Measurements from ENCODE around the gene MRPS24. TPM values are rescaled to one million over a fixed set of nuclear protein-coding genes. Genes with fewer than 3 reads are reported as not detected.
"Not testable (repeated sequence)": the region's sequence is repeated elsewhere in the genome, so short reads cannot be mapped to it uniquely, and the experiment has no call there.

MRPS24 gene
- 10 to 100 TPM; 63.4 to 92.1 (median 69.7) TPM for polyA plus RNA-seq (ENCODE audit: insufficient read length in 3 of 3)

DNA sequence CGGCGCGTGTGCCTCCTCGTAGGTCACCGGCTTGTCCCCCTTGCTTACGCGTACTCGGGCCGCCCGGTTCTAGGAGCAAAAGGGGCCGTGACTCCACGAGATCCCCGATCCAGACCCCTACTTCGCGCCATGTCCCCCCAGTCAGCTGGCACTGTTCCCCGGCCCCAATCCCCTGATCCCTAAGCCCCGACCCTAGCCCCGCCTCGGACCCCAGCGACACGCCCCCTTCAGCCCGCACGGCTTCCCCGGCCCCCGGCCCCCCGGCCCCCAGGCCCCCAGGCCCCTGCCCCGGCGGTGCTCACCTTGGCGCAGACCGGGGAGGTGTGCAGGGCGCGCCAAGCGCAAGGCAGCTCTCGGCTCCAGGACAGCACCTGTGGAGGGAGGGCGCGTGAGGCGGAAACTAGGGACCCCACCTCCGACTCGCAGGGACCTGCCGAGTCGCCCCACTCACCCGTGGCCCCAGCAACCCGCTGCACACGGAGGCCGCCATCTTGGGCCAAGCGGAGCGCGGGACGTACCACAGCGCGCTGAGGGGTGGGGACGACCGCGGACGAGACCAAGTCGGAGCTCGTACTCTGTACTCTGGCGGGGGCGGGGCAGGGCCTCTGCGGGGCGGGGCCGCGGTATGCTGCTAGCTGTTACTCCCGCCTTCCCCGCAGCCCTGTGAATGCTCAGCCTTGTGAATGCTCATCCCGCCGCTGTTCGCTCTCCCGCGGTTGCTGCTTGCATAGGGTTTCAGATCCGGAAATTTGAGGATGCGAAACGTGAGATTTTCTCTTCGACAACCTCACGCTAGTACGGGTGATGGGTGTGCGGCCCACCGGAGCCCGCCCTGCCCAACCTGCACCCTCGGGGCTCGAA, at the start of gene MRPS24:
MRPS24 (minus strand) TSS at position 512 of the 861 bp plus-strand sequence; CDS start at position 490, 22 bp downstream.
- DNase-seq (ENCODE audit: low read depth in 3 of 3, low spot score in 2 of 3), result peak; percentile 78 to 92 (median 88)

- DNase-seq (ENCODE audit: low read depth in 3 of 3, low spot score in 2 of 3), result no peak
These were observed 46.6 kb upstream of the MRPS24 start for GRCh38 chr7:43915907-43916306.

- DNase-seq (ENCODE audit: low read depth in 3 of 3, low spot score in 2 of 3), result no peak
These were observed 45.5 kb upstream of the MRPS24 start for GRCh38 chr7:43914795-43915194.

- peak in 2 of 3 donors; percentile 18 to 23 for DNase-seq (ENCODE audit: low read depth in 3 of 3, low spot score in 2 of 3)
These were observed 37.2 kb upstream of the MRPS24 start, which contains the start of gene URGCP for GRCh38 chr7:43906331-43907010. TSS of gene URGCP (minus strand) at chr7:43906596. CDS start at chr7:43906575, 21 bp downstream.

- DNase-seq (ENCODE audit: low read depth in 3 of 3, low spot score in 2 of 3), result peak in 2 of 3 donors; percentile 16 to 30
These were observed 36.6 kb upstream of the MRPS24 start for GRCh38 chr7:43905956-43906330.

GRCh38 chr7:43905209-43905946, 36.1 kb upstream of the MRPS24 start:
- DNase-seq (ENCODE audit: low read depth in 3 of 3, low spot score in 2 of 3), result peak in 1 of 3 donors; percentile 2

GRCh38 chr7:43904533-43905208, 35.4 kb upstream of the MRPS24 start:
- no peak for DNase-seq (ENCODE audit: low read depth in 3 of 3, low spot score in 2 of 3)

- DNase-seq (ENCODE audit: low read depth in 3 of 3, low spot score in 2 of 3), result no peak
These were observed 33.3 kb upstream of the MRPS24 start for GRCh38 chr7:43902542-43903054.

DNA sequence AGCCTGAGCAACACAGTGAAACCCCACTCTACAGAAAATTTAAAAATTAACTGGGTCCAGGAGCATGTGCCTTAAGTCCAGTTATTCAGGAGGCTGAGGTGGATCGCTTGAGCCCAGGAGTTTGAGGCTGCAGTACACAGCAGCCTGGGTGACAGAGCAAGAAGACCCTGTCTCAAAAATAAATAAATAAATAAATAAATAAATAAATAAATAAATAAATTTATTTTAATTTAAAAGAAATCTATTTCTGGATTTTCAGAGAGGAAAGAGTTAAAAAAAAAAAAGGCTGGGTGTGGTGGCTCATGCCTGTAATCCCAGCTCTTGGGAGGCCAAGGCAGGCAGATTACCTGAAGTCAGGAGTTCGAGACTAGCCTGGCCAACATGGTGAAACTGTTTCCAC, 29.3 kb upstream of the MRPS24 start:
- DNase-seq (ENCODE audit: low read depth in 3 of 3, low spot score in 2 of 3), result not testable (repeated sequence)

DNA sequence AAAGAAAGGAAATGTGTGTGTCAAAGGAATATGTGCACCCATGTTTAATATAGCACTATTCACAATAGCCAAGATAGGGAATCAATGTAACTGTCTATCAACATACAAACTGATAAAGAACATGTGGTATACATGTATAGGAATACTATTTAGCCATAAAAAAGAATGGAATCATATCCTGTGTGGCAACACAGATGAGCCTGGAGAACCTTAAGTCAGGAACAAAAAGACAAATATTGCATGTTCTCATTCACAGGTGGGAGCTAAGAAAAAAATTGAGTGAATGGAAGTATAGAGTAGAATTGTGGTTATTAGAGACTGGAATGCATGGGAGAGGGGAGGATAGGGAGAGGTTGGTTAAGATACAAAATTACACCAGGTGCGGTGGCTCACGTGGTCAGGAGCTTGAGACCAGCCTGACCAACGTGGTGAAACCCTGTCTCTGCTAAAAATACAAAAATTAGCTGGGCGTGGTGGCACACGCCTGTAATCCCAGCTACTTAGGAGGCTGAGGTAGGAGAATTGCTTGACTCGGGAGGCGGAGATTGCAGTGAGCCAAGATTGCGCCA, 26.6 kb upstream of the MRPS24 start:
- no peak for DNase-seq (ENCODE audit: low read depth in 3 of 3, low spot score in 2 of 3)

DNA sequence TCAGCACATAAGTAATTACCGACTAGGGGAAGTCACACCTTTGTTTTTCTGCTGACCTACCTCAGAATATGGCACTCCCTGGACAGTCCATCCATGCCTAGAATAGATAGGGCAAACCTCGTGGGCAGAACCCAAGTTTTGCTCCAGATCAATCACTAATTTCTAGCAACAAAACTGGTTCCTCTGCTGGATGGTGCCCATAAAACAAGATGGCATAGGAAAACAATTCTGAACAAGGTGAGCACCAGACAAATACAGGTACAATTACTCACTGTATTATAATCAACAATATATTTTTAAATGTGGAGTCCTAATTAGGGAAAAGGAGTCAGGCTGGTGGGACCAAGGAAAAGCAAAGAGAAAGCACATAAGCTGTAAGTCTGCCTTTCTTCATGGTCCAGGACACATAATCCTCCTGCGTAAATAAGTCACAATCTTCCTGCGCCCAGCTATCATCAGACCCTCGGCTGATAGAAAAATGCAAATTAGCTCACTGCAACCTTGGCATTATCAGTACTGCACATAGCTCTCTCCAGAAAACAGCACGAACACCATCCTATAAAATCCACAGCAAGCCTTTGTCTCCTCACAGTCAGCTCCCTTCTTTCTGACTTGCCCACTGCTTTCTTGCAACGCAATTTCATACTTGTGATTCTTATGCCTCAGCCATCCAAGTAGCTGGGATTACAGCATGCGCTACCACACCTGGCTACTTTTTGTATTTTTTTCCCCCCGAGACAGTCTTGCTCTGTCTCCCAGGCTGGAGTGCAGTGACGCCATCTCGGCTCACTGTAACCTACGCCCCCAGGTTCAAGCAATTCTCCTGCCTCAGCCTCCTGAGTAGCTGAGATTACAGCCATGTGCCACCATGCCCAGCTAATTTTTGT, 22.0 kb upstream of the MRPS24 start:
- no peak for DNase-seq (ENCODE audit: low read depth in 3 of 3, low spot score in 2 of 3)

DNA sequence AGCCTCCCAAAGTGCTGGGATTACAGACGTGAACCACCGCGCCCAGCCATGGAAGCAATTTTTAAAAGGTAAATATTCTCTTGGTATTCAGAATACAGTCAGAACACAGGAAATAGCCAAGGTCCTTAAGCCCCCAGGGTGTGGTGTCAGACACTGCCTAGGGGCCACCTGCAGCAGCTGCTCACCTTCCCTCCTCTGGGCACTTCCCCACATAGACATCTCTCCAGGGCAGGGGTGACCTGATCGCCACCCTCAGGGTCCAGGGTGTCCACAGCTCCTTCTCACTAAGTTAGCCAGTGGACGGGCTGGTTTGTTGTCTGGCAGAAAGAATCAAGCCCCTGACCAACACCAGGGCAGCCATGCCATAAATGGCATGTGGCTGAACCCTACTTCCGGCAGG, 21.2 kb upstream of the MRPS24 start:
- no peak for DNase-seq (ENCODE audit: low read depth in 3 of 3, low spot score in 2 of 3)

DNA sequence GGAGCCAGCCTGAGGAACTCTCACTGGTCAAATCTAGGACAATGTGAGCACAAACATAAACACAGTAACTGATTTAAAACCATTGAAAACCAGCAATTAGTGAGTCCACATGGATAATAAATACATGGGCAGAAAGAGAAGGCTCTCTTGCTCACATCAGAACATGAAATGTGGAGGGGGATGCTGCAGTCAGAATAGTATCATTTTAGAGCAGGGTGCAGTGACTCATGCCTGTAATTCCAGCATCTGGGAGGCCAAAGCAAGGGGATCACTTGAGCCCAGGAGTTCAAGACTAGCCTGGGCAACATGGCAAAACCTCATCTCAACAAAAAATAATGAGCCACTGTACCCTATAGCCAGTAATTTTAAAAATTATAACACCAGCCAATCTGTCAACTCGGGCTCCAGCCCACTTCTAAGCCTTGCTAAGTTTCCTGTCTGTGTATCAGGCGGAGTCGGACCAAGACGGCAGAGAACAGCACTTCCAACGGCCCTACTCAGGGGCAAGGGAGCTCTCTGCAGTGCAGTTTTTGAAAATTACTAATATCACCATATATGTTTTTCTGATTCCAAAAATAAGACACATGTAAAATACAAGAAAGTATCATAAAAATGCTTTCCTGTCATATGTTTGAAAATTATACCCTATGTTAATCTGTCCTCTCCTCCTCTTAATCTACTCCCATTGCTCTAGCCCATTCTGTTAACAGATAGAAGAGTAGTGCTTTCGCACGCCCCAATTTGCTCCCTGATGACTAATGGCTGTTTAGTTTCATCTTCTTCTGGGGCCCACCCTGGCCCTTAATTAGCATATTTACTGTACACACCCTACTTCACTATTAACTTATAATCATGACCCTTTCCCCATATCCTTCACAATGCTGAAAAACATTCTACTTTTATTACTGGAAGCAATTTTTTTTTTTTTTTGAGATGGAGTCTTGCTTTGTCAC, 20.0 kb upstream of the MRPS24 start:
- DNase-seq (ENCODE audit: low read depth in 3 of 3, low spot score in 2 of 3), result no peak

GRCh38 chr7:43884617-43885016, 15.3 kb upstream of the MRPS24 start:
- no peak for DNase-seq (ENCODE audit: low read depth in 3 of 3, low spot score in 2 of 3)

DNA sequence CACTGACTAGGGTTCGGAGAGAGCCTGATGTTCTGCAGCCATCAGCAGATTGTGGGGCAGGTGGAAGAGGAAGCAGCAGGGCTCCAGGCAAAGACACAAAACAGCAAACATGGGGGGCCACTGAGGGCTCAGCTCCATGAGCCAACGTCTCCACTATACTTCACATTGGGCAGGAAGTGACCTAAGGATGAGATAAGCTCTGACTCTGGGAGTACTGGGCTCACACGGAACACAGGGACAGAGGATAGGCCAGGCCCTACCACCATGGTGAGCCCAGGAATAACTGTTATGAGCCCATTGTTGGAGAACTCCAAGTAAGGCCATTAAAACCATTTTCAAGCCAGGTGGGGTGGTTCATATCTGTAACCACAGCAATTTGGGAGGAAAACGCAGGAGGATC, 14.9 kb upstream of the MRPS24 start:
- no peak for DNase-seq (ENCODE audit: low read depth in 3 of 3, low spot score in 2 of 3)

DNA sequence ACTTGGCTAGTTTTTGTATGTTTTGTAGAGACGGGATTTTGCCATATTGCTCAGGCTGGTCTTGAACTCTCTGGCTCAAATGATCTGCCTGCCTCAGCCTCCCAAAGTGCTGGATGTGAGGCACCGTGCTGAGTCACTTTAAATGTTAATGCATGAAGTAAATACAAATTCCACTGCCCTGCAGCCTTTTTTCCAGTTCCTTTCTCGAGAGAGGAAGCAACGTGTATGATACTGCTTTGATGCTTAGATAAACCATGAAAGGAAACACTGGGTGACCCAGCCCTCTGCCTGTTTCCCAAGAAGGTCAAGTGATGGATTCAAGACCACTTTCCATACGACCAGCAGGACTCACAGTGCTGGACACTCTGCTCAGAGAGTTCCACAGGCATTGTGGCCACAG, 11.3 kb upstream of the MRPS24 start:
- no peak for DNase-seq (ENCODE audit: low read depth in 3 of 3, low spot score in 2 of 3)

DNA sequence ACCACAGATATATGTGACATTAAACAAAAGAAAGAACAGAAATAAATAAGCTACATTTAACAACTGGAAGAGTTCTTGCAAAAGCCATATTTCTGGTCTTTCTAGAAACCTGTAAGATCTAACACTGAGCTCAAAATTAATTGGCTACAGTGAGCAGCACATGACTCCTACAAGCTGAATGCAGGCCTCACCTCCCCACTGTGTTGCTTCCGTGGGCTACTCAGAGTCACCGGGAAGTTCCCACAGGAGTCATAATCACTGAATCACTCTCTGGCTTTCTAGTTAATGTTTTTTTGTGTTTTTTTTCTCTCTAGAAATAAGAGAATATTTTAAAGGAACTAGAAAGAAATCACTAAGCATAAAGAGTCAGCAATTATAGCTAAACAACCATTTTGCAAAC, 10.2 kb upstream of the MRPS24 start:
- no peak for DNase-seq (ENCODE audit: low read depth in 3 of 3, low spot score in 2 of 3)

GRCh38 chr7:43878867-43879266, 9.6 kb upstream of the MRPS24 start:
- DNase-seq (ENCODE audit: low read depth in 3 of 3, low spot score in 2 of 3), result no peak

Measured in right renal cortex interstitium (tissue), 3 donors.